ENCODE measurements around the gene CPA3.

CPA3 gene

GRCh38 chr3:148845756-148846395, 19.2 kb upstream of the CPA3 start:
- no peak for TF ChIP-seq ZNF274 (IDR thresholded peaks at IDR 0.05; ENCODE audit: low read depth, low read length)

GRCh38 chr3:148847351-148847750, 17.7 kb upstream of the CPA3 start:
- no peak overlapping the region for H3K4me3 ChIP-seq (ENCODE audit: low read length)
- TF ChIP-seq ZNF274 (IDR thresholded peaks at IDR 0.05; ENCODE audit: low read depth, low read length), result no peak

More at GRCh38 chr3:148845756-148846395, 19.2 kb upstream of the CPA3 start:
- no peak overlapping the region for H3K4me3 ChIP-seq (ENCODE audit: low read length)

DNA sequence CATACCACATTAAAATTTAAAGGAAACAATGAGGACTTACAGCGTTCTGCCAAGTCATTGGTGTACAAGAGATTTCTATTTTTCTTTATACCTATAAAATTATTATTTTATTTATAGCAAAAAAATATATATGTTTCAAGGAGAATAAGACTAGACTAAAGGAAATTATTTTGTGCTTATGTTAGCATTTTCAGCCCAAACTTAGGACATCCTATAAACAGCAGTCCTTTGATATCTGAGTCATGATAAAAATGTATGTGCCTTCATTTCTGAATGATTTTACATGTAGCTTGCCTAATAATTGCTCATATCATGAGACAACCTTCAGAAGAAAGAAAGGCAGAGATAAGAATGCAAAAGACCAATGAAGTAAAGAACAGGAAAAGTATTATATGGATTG, 16.7 kb upstream of the CPA3 start:
- H3K4me3 ChIP-seq (ENCODE audit: low read length), result no peak overlapping the region
- TF ChIP-seq ZNF274 (IDR thresholded peaks at IDR 0.05; ENCODE audit: low read depth, low read length), result no peak

GRCh38 chr3:148852271-148852992, 12.7 kb upstream of the CPA3 start:
- TF ChIP-seq ZNF274 (IDR thresholded peaks at IDR 0.05; ENCODE audit: low read depth, low read length), result no peak
- no peak overlapping the region for H3K4me3 ChIP-seq (ENCODE audit: low read length)

- no peak overlapping the region for H3K4me3 ChIP-seq (ENCODE audit: low read length)
- TF ChIP-seq ZNF274 (IDR thresholded peaks at IDR 0.05; ENCODE audit: low read depth, low read length), result no peak
Measured at GRCh38 chr3:148853076-148853475, 12.0 kb upstream of the CPA3 start.

DNA sequence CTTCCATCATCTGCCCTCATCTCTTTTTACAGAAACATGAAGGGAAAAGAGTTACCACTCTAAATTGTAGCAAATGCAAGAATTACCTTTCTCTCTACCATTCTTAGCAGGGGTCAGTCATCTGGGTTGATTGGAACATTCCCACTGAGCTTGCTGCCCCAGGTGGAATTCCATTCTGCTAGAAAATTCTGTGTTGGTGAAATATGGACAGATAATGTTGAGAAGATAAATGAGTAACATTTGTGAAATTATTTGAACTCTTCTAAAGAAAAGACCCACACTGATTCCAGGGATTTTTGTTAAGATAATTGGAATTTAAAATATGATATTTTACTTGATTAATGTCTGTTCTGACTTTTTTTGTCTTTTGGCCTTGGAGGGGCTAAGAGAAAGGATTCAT, 11.0 kb upstream of the CPA3 start:
- H3K4me3 ChIP-seq (ENCODE audit: low read length), result no peak overlapping the region
- TF ChIP-seq ZNF274 (IDR thresholded peaks at IDR 0.05; ENCODE audit: low read depth, low read length), result no peak

- no peak overlapping the region for H3K4me3 ChIP-seq (ENCODE audit: low read length)
- no peak for TF ChIP-seq ZNF274 (IDR thresholded peaks at IDR 0.05; ENCODE audit: low read depth, low read length)
Measured at GRCh38 chr3:148856384-148856783, 8.7 kb upstream of the CPA3 start.

GRCh38 chr3:148857316-148857715, 7.8 kb upstream of the CPA3 start:
- H3K4me3 ChIP-seq (ENCODE audit: low read length), result no peak overlapping the region
- no peak for TF ChIP-seq ZNF274 (IDR thresholded peaks at IDR 0.05; ENCODE audit: low read depth, low read length)

- no peak for TF ChIP-seq ZNF274 (IDR thresholded peaks at IDR 0.05; ENCODE audit: low read depth, low read length)
- no peak overlapping the region for H3K4me3 ChIP-seq (ENCODE audit: low read length)
Measured at GRCh38 chr3:148861277-148861869, 3.7 kb upstream of the CPA3 start.

DNA sequence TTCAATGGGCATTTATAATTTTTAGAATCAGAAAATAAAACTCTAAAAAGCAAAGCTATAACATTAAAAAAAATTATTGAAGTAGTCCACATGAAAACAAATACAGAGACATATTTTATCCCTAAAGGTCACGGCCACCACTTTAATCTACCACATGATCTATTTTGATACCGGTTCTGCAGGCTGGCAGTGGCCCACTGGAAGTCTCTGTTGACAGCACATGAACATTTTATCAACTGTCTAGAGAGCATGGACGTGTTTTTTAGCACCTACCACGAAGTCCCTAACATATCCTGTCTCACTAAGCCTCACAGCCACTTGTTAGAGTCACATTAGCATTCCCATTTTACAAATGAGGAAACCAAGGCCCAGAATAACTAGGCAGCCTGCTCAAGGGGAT, 1.8 kb upstream of the CPA3 start:
- H3K4me3 ChIP-seq (ENCODE audit: low read length), result no peak overlapping the region
- no peak for TF ChIP-seq ZNF274 (IDR thresholded peaks at IDR 0.05; ENCODE audit: low read depth, low read length)

DNA sequence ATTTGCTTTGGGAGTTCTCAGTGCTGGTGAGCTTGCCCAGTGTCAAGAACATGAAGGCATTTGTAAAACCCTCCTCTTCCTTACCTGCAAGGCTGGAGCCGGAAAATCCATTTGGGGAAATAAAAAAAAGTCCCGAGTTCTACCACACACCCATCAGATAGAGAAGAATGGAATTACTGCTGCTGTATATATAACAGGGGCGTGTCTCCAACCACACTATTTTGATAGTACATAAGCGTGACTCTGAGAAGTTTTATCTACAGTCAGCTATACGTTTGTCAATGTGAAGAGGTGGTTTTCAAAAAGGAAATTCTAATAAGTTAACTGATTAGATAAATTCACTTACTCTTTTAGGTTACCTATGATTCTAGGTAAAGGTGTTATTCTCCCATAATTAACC, 1.3 kb upstream of the CPA3 start:
- TF ChIP-seq ZNF274 (IDR thresholded peaks at IDR 0.05; ENCODE audit: low read depth, low read length), result no peak
- H3K4me3 ChIP-seq (ENCODE audit: low read length), result no peak overlapping the region

DNA sequence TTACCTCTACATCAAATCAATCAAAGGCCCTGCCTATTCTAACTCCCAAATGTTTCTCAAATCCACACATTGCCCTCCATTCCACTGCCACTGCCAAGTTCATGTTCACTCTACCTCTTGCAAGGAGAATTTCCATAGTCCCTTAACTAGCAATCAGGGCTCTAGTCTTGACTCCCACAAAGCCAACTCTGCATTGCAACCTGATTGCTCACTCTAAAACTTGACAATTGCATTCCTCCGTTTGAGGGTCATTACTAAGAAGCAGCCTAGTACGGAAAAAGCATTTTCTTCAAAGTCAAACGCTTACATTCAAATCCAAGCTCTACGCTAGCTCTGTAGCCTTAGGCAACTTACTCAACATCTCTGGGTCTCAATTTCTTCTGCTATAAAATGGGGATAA, 1.2 kb downstream of the CPA3 start:
- H3K4me3 ChIP-seq (ENCODE audit: low read length), result no peak overlapping the region
- no peak for TF ChIP-seq ZNF274 (IDR thresholded peaks at IDR 0.05; ENCODE audit: low read depth, low read length)

DNA sequence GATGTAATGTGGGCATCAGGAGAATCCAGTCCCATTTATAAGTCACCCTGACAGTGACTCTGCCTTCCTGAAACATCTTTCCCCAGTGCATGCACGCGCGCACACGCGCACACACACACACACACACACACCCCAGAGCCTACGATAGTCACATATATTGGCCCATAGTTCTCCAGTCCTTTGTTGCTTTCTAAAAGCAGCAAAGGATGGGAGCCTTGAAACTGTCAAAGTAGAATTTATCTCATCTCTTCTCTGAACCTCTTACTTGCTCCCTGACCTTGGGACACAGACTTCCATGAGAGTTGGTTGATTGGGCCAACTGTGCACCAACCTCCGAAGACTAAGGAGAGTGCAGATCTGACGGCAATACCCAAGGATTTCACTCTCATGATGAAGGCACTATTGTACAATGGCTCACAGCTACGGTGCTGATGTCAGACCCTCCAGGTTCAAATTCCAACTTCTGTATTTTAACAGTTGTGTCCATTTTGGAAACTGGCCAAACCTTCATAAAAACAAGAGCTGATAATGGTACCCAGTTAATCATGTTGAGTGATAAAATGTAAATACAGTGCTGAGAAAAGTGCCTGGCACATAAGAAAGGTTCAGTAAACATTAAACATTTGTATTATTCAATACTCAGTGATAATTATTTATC, 8.3 kb downstream of the CPA3 start:
- no peak overlapping the region for H3K4me3 ChIP-seq (ENCODE audit: low read length)
- no peak for TF ChIP-seq ZNF274 (IDR thresholded peaks at IDR 0.05; ENCODE audit: low read depth, low read length)

DNA sequence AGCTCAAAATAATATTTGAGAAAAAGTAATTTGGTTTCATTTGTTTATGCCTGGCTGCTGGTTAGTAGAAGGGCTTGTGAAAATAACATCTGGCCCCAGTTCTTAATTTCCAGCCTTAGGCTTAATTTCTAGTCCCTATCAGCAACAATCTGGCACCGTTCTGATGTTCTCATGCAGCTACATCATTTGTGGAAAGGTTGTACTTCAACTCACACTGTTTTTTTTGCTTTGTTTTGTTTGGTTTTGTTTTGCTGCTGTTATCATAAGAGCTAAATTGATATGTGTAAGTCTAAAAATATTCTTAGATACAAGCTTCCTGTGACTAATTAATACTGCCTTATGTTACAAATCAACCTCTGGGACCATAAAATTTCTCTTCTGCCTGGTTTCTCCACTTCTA, 8.9 kb downstream of the CPA3 start:
- no peak for TF ChIP-seq ZNF274 (IDR thresholded peaks at IDR 0.05; ENCODE audit: low read depth, low read length)
- H3K4me3 ChIP-seq (ENCODE audit: low read length), result no peak overlapping the region

GRCh38 chr3:148878095-148878494, 13.0 kb downstream of the CPA3 start:
- H3K4me3 ChIP-seq (ENCODE audit: low read length), result no peak overlapping the region
- TF ChIP-seq ZNF274 (IDR thresholded peaks at IDR 0.05; ENCODE audit: low read depth, low read length), result no peak
